ENCODE results near the gene FCN3. TPM values are rescaled to one million over a fixed set of nuclear protein-coding genes. Genes with fewer than 3 reads are reported as not detected.

The FCN3 gene
- total and polyA plus RNA-seq, 2 of the 4 experiments (the other 2 are of a cell fraction): not detected

- peak; percentile 41 for TF ChIP-seq RAD21 (IDR thresholded peaks at IDR 0.05; ENCODE audit: low read length)
- peak; percentile 42 for TF ChIP-seq SMC3 (IDR thresholded peaks at IDR 0.05; ENCODE audit: low read depth, low read length)
- no peak for TF ChIP-seq RFX5 (IDR thresholded peaks at IDR 0.05; ENCODE audit: low read depth, low read length)
- TF ChIP-seq FOS (IDR thresholded peaks at IDR 0.05; ENCODE audit: low read depth, low read length): peak; percentile 79
Measured at GRCh38 chr1:27418326-27419185, 43.9 kb upstream of the FCN3 start (continued).

GRCh38 chr1:27417713-27418112, 43.1 kb upstream of the FCN3 start:
- Histone ChIP-seq H2AK9ac (replicated peaks; ENCODE audit: low read depth, low read length, poor library complexity) (peak overlapping the region; percentile 71), H3K79me1 (ENCODE audit: low read depth in 1 of 2, low read length in 2 of 2) (peaks cover 29 to 70% of the 10 kb centered on the region in 2 experiments), H4K8ac (ENCODE audit: low read depth in 2 of 2, low read length in 2 of 2) (peak overlapping the region; percentile 23 to 71; a peak in 2 of 4 replicates), H3K14ac (replicated peaks; ENCODE audit: low read depth, low read length) (peak overlapping the region; percentile 33), H3K9me1 (ENCODE audit: insufficient read depth, low read length) (peaks cover 8% of the 10 kb centered on the region; the same call in 1 of the 2 replicates), H2AFZ (replicated peaks; ENCODE audit: low read length, poor library complexity) (no peak overlapping the region), H3K4ac (ENCODE audit: low read depth, low read length) (peak overlapping the region; percentile 39; the same call in 1 of the 2 replicates), H3K18ac (ENCODE audit: low read depth, low read length) (peak overlapping the region; percentile 60), H2BK5ac (ENCODE audit: low read depth, low read length, poor library complexity, severe bottlenecking) (peak overlapping the region; percentile 44), H2BK20ac (ENCODE audit: low read depth, low read length) (0 out of 2 replicates have a peak overlapping the region, but pooled peaks have one; percentile 20), H2BK120ac (ENCODE audit: low read depth, low read length) (no peak overlapping the region), H3K27ac (ENCODE audit: insufficient read depth, low read length) (peak overlapping the region; percentile 58; the same call in 1 of the 2 replicates), H4K5ac (ENCODE audit: low read depth, low read length) (peak overlapping the region; percentile 54; the same call in 1 of the 2 replicates), H4K91ac (ENCODE audit: insufficient read depth, low read depth, low read length) (peak overlapping the region; percentile 70), H4K20me1 (ENCODE audit: insufficient read depth, low read length) (no peaks in the 10 kb centered on the region), H2BK15ac (ENCODE audit: low read depth, low read length) (no peak overlapping the region), H2AK5ac (ENCODE audit: low read depth, low read length) (peak overlapping the region; percentile 42), H3K4me1 (ENCODE audit: control insufficient read depth, insufficient read depth, low read length) (peaks cover 11% of the 10 kb centered on the region), H3K56ac (ENCODE audit: extremely low read depth, insufficient read depth, low read length) (no peak overlapping the region), H3K9ac (ENCODE audit: low read depth, low read length) (0 out of 2 replicates have a peak overlapping the region, but pooled peaks have one; percentile 39), H3K4me3 (ENCODE audit: insufficient read depth, low read depth, low read length) (no peak overlapping the region), H3K9me3 (ENCODE audit: control insufficient read depth, insufficient read depth, low read length) (no peaks in the 10 kb centered on the region), H3K36me3 (ENCODE audit: control insufficient read depth, insufficient read depth, low read length) (peaks cover 38% of the 10 kb centered on the region), H3K23ac (ENCODE audit: low read depth, low read length) (peak overlapping the region; percentile 77; the same call in 1 of the 2 replicates), H3K27me3 (ENCODE audit: control insufficient read depth, insufficient read depth, low read length) (no peaks in the 10 kb centered on the region), H3K4me2 (ENCODE audit: low read depth, low read length) (no peak overlapping the region)
- dilution Hi-C loops (cut with HindIII; ENCODE audit: low sequenced_read_pairs, unreplicated experiment) (no loop called here), in situ Hi-C loops (cut with MboI; ENCODE audit: low sequenced_read_pairs) (loop anchor here (10.0 kb wide), 1 partner anchor 247 kb away; no protein-coding TSS in a partner anchor), intact Hi-C loops (cut with micrococcal nuclease) (loop anchor here (1.0 to 2.0 kb wide), 2 partner anchors 71 to 110 kb away; no protein-coding TSS in a partner anchor)
- TF ChIP-seq CEBPB (IDR thresholded peaks at IDR 0.05; ENCODE audit: low read depth, low read length) (no peak), ELK1 (IDR thresholded peaks at IDR 0.05; ENCODE audit: borderline replicate concordance, low read depth, low read length) (no peak), RCOR1 (IDR thresholded peaks at IDR 0.05; ENCODE audit: insufficient replicate concordance, low read length) (no peak), FOS (IDR thresholded peaks at IDR 0.05; ENCODE audit: low read depth, low read length) (no peak), MXI1 (IDR thresholded peaks at IDR 0.05; ENCODE audit: borderline replicate concordance, low read depth, low read length) (no peak)
- ChIA-PET CTCF (interaction anchor here (0.5 to 1.6 kb wide), 3 partner anchors 13 to 1153 kb away, joined by 3 to 5 read pairs (median 3); no protein-coding TSS in a partner anchor), POLR2A (ENCODE audit: unreplicated experiment) (no interaction called here)
- no peak for DNase-seq
- BruUV-seq (replicated peaks): no TSS peak
- no peak for ATAC-seq (ENCODE audit: low read depth)
- no CpG with 5 or more reads among the region's 3 CpGs for whole genome bisulfite sequencing, 2 experiments (ENCODE audit: extremely low coverage in 2 of 2, insufficient read length in 1 of 2)
